SU-DHL-6 (cell line): ENCODE results near the gene CYP4F11.

Experiments used
- EZH2phosphoT487 ChIP-seq: fragments of 200-600 bp; sonication (generic), shearing (Covaris generic); conservative IDR thresholded peaks from 2 replicates; pipeline ENCODE4 v1.6.1; 2018; ENCODE audit warnings: mild to moderate bottlenecking, antibody characterized with exemption, low read length, moderate library complexity, mixed read lengths
- TF ChIP-seq, protein P1 (sequence below): fragments of 200-600 bp; sonication (generic); IDR thresholded peaks from one replicate; pipeline ENCODE4 v1.5.1; 2017; ENCODE audit warnings: antibody characterized with exemption, mild to moderate bottlenecking, low read length, moderate library complexity; ENCODE audit not compliant: insufficient read depth, poor library complexity, severe bottlenecking

DNA sequence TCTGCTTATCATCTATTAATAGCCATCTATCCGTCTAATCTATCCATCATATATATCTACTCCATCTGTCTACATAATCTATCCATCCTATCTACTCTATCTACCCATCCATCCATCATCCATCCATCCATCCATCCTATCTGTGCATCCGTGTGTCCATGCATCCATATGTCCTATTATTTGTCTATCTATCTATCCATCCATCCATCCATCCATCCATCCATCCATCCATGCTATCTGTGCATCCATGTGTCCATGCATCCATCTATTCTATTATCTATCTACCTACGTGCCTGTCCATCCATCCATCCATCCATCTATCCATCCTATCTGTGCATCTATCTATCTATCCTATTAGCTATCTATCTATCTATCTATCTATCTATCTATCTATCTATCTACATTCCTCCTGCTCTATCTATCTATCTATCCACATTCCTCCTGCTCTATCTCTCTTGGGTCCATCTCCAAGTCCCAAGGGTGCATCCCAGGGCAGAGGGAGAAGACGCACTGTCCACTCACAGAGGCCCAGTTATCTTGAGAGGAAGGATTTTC lies 38.4 kb downstream of the CYP4F11 start:
- TF ChIP-seq, protein P1, sequence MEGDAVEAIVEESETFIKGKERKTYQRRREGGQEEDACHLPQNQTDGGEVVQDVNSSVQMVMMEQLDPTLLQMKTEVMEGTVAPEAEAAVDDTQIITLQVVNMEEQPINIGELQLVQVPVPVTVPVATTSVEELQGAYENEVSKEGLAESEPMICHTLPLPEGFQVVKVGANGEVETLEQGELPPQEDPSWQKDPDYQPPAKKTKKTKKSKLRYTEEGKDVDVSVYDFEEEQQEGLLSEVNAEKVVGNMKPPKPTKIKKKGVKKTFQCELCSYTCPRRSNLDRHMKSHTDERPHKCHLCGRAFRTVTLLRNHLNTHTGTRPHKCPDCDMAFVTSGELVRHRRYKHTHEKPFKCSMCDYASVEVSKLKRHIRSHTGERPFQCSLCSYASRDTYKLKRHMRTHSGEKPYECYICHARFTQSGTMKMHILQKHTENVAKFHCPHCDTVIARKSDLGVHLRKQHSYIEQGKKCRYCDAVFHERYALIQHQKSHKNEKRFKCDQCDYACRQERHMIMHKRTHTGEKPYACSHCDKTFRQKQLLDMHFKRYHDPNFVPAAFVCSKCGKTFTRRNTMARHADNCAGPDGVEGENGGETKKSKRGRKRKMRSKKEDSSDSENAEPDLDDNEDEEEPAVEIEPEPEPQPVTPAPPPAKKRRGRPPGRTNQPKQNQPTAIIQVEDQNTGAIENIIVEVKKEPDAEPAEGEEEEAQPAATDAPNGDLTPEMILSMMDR = no peak
- TF ChIP-seq EZH2phosphoT487 = no peak
